RWPE1 (cell line): ENCODE data around the gene CASP4.

Source experiments
- CTCF ChIA-PET: fragments of 350-600 bp; sonication (Branson Sonifier 250); formaldehyde crosslinking; extraction: SDS; loops from one replicate; lab custom pipeline; 2021; lab: Yijun Ruan, JAX
- POLR2A ChIA-PET: fragments of 400-600 bp; formaldehyde crosslinking; extraction: SDS; loops from one replicate; lab custom pipeline; 2020; ENCODE audit warnings: antibody characterized with exemption; ENCODE audit not compliant: low non-redundant PET; lab: Yijun Ruan, JAX
- DNase-seq: peaks from one replicate; pipeline ENCODE4 v3.0.0; 2012; ENCODE audit warnings: low spot score
- H3K27ac ChIP-seq: fragments of 450-650 bp; 2 replicates; pipeline ENCODE4 v1.5.1; 2017
- TF ChIP-seq, protein P1 (sequence below): fragments of 450-650 bp; conservative IDR thresholded peaks from 2 replicates; pipeline ENCODE4 v1.5.1; 2017; ENCODE audit warnings: low read depth, mild to moderate bottlenecking

Gene CASP4

DNA sequence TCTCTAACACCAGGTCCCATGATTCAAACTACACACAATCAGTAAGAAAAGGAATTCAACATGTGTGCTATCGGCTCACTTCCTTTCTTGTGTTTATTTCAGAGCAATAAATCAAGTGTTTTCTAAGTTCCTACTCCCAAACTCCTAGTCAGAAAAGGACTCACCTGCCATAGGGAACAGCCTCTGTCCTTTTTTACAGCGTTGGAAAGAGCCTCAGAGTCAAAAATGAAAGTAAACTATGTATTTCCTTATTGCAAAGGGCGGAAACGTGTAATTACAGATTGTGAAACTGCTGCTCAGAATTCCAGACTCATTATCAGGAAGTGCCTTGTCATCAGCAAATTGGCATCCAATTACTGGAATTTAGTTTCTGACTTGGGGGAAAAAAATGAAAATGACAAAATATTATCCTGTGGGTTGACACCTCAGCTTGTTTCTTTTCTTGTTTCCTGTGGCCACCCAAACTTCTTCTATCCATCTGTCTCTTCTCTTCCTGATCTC is at the start of gene CASP4:
Gene CASP4 (minus strand): TSS at position 220 of the 501 bp plus-strand sequence. CDS start 49 bp downstream, at position 171.
- DNase-seq: peak; percentile 64
- TF ChIP-seq, protein P1, sequence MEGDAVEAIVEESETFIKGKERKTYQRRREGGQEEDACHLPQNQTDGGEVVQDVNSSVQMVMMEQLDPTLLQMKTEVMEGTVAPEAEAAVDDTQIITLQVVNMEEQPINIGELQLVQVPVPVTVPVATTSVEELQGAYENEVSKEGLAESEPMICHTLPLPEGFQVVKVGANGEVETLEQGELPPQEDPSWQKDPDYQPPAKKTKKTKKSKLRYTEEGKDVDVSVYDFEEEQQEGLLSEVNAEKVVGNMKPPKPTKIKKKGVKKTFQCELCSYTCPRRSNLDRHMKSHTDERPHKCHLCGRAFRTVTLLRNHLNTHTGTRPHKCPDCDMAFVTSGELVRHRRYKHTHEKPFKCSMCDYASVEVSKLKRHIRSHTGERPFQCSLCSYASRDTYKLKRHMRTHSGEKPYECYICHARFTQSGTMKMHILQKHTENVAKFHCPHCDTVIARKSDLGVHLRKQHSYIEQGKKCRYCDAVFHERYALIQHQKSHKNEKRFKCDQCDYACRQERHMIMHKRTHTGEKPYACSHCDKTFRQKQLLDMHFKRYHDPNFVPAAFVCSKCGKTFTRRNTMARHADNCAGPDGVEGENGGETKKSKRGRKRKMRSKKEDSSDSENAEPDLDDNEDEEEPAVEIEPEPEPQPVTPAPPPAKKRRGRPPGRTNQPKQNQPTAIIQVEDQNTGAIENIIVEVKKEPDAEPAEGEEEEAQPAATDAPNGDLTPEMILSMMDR: no peak
- POLR2A ChIA-PET: no interaction called here
- CTCF ChIA-PET: no interaction called here
- peak within 1 kb of the TSS; percentile 76 for H3K27ac ChIP-seq

DNA sequence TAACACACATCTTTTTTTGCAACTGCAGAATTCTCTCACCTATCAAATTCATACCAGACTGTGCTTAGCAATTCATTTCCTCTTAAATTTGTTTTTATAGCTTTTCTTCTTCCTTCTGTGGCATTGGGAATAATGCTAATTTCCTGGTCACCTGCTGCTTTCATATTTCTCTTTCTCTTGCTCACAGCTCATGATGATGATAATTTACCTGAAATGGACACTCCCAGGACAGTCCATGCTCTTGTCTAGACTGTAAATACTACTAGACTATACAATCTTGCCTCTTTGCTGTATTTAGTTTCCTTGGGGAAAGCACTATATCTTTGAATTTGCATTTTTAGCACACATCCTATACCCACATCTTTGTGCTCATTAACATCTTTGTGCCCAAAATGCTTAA is 39.1 kb upstream of the CASP4 start:
- CTCF ChIA-PET: no interaction called here
- H3K27ac ChIP-seq: no peak overlapping the region
- DNase-seq: no peak
- TF ChIP-seq, protein P1: no peak
- POLR2A ChIA-PET: no interaction called here

DNA sequence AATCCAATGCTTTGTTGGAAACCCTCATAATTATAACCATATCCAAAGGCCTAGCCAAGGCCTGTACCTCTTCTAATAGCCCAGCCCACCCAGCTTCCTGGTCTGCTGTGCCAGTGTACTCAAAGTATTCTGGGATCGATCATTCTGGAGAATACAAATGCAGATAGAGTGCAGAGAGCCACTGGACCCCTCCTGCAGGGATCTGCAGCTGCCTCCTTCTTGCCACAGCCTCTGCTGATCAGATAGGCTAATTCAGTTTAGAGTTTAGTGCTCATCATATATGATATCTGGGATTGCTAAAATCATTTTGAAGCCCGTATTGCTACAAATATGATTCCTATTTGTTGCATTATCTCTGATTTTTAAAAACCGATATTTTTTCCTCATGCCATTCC is 37.1 kb upstream of the CASP4 start:
- DNase-seq: no peak
- TF ChIP-seq, protein P1: no peak
- CTCF ChIA-PET: interaction anchor here (0.8 kb wide), 1 partner anchor 255 kb away, joined by 3 read pairs; no protein-coding TSS in a partner anchor
- H3K27ac ChIP-seq: no peak overlapping the region
- POLR2A ChIA-PET: no interaction called here

DNA sequence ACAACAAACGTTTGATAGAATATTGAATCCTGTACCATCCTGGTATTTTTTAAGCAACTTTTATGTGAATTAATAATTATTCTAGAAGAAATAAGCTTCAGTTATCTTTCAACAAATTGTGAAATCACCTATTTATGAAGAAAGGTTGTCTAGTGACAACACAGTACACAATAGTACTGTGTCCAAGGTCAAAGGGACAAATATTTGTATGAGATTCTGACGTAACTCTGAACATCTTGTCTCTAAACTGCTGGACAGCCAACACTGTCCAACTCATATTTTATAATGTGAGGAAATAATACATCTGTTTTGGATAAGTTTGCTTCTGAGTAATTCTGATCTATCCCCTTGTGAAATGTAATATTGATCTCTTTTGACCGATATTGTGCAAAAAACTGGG is 35.6 kb upstream of the CASP4 start:
- ChIA-PET CTCF (no interaction called here), POLR2A (no interaction called here)
- no peak overlapping the region for H3K27ac ChIP-seq
- TF ChIP-seq, protein P1: no peak
- no peak for DNase-seq

DNA sequence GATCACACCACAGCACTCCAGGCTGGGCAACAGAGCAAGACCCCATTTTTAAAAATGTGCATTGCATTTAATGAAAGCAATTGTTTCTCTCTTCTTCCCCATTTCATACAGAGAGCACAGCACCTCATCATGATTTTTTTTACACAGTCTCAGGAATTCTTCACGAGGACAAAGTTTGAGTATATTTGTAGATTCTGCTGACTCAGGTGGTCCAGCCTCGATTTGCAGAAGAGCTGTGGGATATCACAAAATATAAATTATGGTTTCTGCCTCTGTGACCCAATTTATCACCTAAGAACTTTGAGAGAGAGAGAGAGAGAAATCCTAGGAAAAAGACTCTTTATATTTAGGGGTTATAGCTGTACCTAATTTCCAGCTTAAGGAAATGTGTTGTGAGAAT is 34.8 kb upstream of the CASP4 start:
- TF ChIP-seq, protein P1: no peak
- CTCF ChIA-PET: interaction anchor here (0.6 kb wide), 1 partner anchor 184 kb away, joined by 4 read pairs; no protein-coding TSS in a partner anchor
- DNase-seq: no peak
- POLR2A ChIA-PET: no interaction called here
- H3K27ac ChIP-seq: no peak overlapping the region

DNA sequence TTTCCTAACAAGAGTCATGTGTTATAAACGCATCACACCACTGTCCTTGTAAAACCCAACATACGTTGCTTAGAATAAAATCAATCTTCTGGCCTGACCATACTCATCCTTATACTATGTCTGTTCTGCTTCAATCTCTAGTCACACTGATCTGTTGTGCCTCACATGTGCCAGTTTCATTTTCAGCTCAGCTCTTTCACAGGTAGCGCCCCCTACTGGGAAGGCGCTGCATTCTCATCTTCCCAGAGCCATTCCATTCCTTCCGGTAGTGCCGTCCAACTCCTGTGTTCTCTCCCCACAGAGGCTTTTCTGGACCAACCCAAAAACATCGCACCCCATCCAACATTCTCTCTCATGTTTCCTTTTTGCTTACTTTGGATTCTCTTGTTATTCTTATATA is 32.4 kb upstream of the CASP4 start:
- H3K27ac ChIP-seq: no peak overlapping the region
- CTCF ChIA-PET: interaction anchor here (0.6 kb wide), 1 partner anchor 22 kb away, joined by 3 read pairs; no protein-coding TSS in a partner anchor
- TF ChIP-seq, protein P1: peak; percentile 42
- no peak for DNase-seq
- POLR2A ChIA-PET: no interaction called here
